A549 treated with AZD9567 at 1 μM for 4 hours (cell line): Measurements from ENCODE around the gene TBC1D24. TPM values are rescaled to one million over a fixed set of nuclear protein-coding genes. Genes with fewer than 3 reads are reported as not detected.

Experiments
- total RNA-seq: library from RNA; stranded (reverse); fragments of 200-300 nt; extraction: Qiagen RNA extraction; gene quantifications from 5 replicates; pipeline ENCODE4 v1.2.3, GENCODE V29; 2022; ENCODE audit not compliant: insufficient read depth

The TBC1D24 gene
- 5.2 to 10.0 TPM (median 9.2 TPM) in 5 replicates for total RNA-seq

DNA sequence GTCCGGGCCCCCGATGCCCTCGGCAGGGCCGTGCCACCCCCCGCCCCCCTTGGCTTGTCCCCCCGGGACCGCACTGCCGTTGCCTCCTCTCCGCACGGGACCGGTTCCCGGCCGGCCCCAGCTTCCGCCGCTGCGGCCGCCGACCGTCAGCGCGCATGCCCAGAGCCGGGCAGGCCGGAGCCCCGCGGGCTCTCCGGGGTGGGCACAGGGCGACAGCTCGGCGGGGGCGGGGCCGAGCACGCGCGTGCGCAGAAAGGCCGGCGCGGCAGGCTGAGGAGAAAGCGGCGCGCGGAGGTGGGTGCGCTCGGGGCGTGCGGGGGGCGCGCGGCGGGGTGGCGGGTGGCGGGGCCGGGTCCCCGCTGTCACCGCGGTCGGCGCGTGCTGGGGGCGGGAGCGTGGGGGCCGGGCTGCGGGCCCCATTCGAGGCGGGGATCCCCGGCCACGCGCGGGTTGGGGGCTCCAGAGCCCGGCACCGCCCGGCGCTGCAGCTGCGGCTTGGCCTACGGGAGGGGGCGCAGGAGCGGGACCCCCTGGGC is at the start of gene TBC1D24:
Gene TBC1D24, plus strand, starts transcription at position 251 of the 536 bp plus-strand sequence. CDS start 21,022 bp downstream, outside the sequence.

GRCh38 chr16:2429034-2429770 is 45.7 kb upstream of the TBC1D24 start, which contains the start of gene CCNF:
TSS of gene CCNF (plus strand) at chr16:2429447. CDS start at chr16:2429482, 35 bp downstream.

DNA sequence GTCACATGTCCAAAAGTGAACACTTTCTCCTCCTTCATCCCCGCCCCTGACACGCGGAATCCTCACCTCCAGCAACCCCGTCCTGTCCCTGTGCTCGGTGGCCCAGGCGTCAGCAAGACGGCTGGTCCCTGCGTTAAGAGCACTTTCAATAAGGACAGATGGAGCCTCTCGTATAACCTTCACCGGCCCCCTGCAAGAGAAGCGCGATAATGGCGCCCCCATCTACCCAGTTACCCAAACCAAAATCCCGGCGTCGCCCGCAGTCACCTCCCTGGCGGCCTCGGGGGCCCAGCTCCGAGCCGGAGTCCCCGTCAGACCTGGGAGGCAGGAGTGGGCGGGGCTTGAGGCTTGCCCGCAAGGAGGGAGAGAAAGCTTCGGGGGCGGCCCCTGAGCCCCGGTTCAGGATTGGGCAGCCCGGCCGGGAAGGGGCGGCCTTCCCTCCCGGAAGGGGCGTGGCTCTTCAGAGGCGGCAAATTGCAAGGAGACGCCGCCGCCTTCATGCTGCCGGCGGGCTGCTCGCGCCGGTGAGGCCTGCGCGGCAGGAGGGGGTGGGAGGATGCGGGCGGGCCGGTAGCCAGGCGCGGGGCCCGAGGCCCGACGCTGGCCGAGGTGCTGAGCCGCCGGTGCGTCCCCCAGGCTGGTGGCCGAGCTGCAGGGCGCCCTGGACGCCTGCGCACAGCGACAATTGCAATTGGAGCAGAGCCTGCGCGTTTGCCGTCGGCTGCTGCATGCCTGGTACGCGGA is 15.1 kb upstream of the TBC1D24 start, which contains the start of gene TEDC2:
Gene TEDC2, plus strand, starts transcription at position 463 of the 744 bp plus-strand sequence. Its CDS starts 36 bp downstream, at position 499.

DNA sequence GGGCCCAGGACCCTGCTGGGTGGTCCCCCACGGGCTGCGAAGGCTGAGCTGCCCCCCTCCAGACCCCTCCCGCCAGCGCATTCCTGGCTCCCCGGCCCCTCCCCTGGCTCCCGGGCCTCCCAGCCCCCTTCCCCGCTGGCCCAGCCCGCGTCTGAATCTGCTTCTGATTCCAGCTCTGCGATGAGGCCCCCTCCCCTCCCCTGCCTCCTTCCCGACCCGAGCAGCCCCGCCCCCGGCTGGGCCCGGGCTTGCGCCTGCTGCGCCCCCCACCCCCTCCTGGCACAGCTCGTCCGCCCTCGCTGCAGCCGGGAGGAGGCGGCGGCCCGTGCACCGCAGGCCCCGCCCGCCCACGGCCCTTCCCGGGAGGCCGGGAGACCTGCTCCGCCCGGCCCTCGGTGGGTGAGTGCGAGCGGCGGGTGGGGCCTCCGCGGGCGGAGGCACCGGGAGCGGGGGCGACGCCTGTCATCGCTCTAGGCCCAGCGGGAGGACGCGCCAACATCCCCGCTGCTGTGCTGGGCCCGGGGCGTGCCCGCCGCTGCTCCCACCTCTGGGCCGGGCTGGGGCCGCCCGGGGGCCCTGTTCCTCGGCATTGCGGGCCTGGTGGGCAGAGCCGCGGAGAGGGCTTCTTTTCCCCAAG is 3.8 kb upstream of the TBC1D24 start, which contains the start of gene NTN3:
Gene NTN3, plus strand, starts transcription at position 282 of the 637 bp plus-strand sequence. CDS start 405 bp downstream, outside the sequence.

GRCh38 chr16:2513405-2514332 is 38.7 kb downstream of the TBC1D24 start, which contains the start of gene ATP6V0C:
TSS of gene ATP6V0C (plus strand) at chr16:2513952. CDS start at chr16:2514104, 152 bp downstream.

GRCh38 chr16:2520097-2520783 is 45.3 kb downstream of the TBC1D24 start, which contains the start of gene AMDHD2:
TSS of gene AMDHD2 (plus strand) at chr16:2520371. CDS start at chr16:2520459, 88 bp downstream.

DNA sequence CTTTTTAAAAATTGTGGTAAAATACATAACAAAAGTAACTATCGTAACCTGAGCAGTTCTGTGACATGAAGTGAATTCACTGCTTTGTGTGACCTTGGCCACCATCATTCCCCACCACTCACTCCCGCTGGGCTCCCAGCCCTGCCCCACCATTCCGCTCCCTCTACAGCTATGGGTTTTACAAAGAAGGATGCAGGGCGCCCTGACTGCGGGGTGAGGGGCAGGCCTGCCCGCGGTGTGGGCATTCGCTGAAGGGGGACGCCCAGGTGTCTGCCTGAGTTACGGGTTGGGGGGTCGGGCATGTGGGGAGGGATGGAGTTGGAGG is 56.4 kb downstream of the TBC1D24 start, which contains the start of gene CEMP1:
Gene CEMP1, minus strand, starts transcription at position 38 of the 325 bp plus-strand sequence. CDS start 335 bp downstream, outside the sequence.

DNA sequence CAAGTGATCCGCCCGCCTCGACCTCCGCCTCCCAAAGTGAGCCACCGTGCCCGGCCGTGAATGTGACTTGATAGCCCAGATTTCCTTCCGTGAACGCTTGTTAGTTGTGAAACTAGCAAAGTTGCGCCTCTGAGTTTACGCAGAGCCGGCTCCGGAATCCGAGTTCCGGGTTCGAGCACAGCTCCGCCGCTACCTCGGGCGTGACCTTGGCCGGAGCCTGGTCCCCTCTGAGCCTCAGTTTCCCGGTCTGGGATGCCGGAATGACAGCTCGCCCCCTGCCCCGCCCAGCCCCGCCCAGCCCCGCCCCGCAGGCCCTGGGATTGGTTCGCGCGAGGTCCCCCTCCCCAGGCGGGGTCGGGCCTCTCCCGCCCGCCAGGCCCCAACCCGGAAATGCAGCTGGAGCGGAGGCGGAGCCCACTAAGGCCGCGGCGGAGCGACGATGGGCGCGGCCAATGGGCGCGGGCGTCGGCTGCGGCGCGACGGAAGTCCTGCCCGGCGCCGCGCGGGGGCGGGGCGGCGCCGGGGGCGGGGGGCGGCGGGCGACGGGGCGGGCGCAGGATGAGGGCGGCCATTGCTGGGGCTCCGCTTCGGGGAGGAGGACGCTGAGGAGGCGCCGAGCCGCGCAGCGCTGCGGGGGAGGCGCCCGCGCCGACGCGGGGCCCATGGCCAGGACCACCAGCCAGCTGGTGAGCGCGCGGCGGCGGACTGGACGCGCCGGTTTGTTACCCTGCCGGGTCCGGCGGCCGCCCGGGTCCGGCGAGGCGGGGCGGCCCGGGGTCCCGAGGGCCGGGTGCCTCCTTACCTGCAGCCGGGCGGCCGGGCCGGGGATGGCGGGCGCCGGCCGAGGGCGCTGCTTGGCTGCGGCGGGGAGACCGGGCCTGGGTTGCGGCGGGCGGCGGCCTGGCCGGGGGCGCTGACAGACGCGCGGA is 62.8 kb downstream of the TBC1D24 start, which contains the start of gene PDPK1:
Gene PDPK1, plus strand, starts transcription at position 571 of the 929 bp plus-strand sequence. Its CDS starts 92 bp downstream, at position 663.

Other genes starting within 250 kb of the TBC1D24 start
- 1.5 to 1.8 TPM (median 1.7 TPM) in 4 of 5 replicates, not detected in the other for gene DNASE1L2, start 238.7 kb upstream of the TBC1D24 start, total RNA-seq
- gene ECI1, start 223.5 kb upstream of the TBC1D24 start, total RNA-seq, result 57.1 to 95.2 TPM (median 91.7 TPM) in 5 replicates
- gene RNPS1, start 207.0 kb upstream of the TBC1D24 start, total RNA-seq, result 262 to 276 TPM (median 270 TPM) in 5 replicates
- gene ABCA3, start 134.4 kb upstream of the TBC1D24 start, total RNA-seq, result 16.8 to 22.0 TPM (median 20.5 TPM) in 5 replicates
- 22.9 to 25.3 TPM (median 24.4 TPM) in 5 replicates for gene CCNF, start 45.7 kb upstream of the TBC1D24 start, total RNA-seq
- gene TEDC2, start 15.0 kb upstream of the TBC1D24 start, total RNA-seq, result 16.9 to 23.5 TPM (median 22.4 TPM) in 5 replicates
- 0.03 to 0.06 TPM (median 0.05 TPM) in 4 of 5 replicates, not detected in the other for gene NTN3, start 3.8 kb upstream of the TBC1D24 start, total RNA-seq
- gene ATP6V0C, start 38.8 kb downstream of the TBC1D24 start, total RNA-seq, result 136 to 293 TPM (median 242 TPM) in 5 replicates
- 18.8 to 29.9 TPM (median 27.7 TPM) in 5 replicates for gene AMDHD2, start 45.2 kb downstream of the TBC1D24 start, total RNA-seq
- 0.08 to 0.13 TPM (median 0.09 TPM) in 3 of 5 replicates, not detected in the others for gene CEMP1, start 56.3 kb downstream of the TBC1D24 start, total RNA-seq
- 22.7 to 27.3 TPM (median 23.8 TPM) in 5 replicates for gene PDPK1, start 62.9 kb downstream of the TBC1D24 start, total RNA-seq
- 38.4 to 49.1 TPM (median 46.5 TPM) in 5 replicates for gene KCTD5, start 207.4 kb downstream of the TBC1D24 start, total RNA-seq
- gene PRSS27, start 245.1 kb downstream of the TBC1D24 start, total RNA-seq, result 1.5 to 2.4 TPM (median 1.6 TPM) in 5 replicates